HEK293 (cell line): ENCODE data around the gene USP6NL.

Source experiments
- CTCF ChIA-PET: fragments of 350-600 bp; formaldehyde crosslinking; extraction: SDS; loops from one replicate; lab custom pipeline; 2021; ENCODE audit warnings: antibody characterized with exemption; lab: Yijun Ruan, JAX
- POLR2A ChIA-PET: fragments of 300-600 bp; formaldehyde crosslinking; extraction: SDS; loops from one replicate; lab custom pipeline; 2020; ENCODE audit warnings: antibody characterized with exemption, inconsistent platforms; lab: Yijun Ruan, JAX
- H3K27ac ChIP-seq: fragments of 200-500 bp; sonication (Bioruptor generic); 2 replicates; pipeline ENCODE4 v1.5.1; 2014; ENCODE audit warnings: low read depth, low read length, control low read depth, inconsistent platforms; ENCODE audit errors: extremely low read depth
- H3K36me3 ChIP-seq, 2 experiments: fragments of 200-500 bp in 1 of 2; sonication (Bioruptor generic) in 1 of 2; 1 replicate in 1 of 2; 2 replicates in 1 of 2; pipeline ENCODE4 v1.5.1; 2014 to 2017; ENCODE audit warnings: inconsistent platforms in 2 of 2, low read length in 2 of 2; ENCODE audit not compliant: control insufficient read depth in 2 of 2, insufficient read depth in 1 of 2
- H3K4me1 ChIP-seq: fragments of 200-500 bp; sonication (Bioruptor generic); 2 replicates; pipeline ENCODE4 v1.5.1; 2014; ENCODE audit warnings: mild to moderate bottlenecking, low read length, inconsistent platforms; ENCODE audit not compliant: control insufficient read depth, insufficient read depth
- H3K4me3 ChIP-seq: 2 replicates; pipeline ENCODE4 v1.5.1; 2011; ENCODE audit warnings: low read depth, mild to moderate bottlenecking, control low read depth, low read length, moderate library complexity
- H3K9me3 ChIP-seq: fragments of 200-500 bp; sonication (Bioruptor generic); 2 replicates; pipeline ENCODE4 v1.5.1; 2014; ENCODE audit warnings: low read depth, low read length, inconsistent platforms; ENCODE audit not compliant: control insufficient read depth, insufficient read depth
- GLI4 ChIP-seq: fragments of 450-650 bp; formaldehyde crosslinking; IDR thresholded peaks from 2 replicates; pipeline ENCODE4 v1.5.1; 2016; ENCODE audit warnings: missing biosample characterization, missing genetic modification characterization
- HOXC10 ChIP-seq: sonication (generic); formaldehyde crosslinking; IDR thresholded peaks from 2 replicates; pipeline ENCODE4 v1.8.1; 2023; ENCODE audit warnings: mild to moderate bottlenecking, missing genetic modification reagents
- SCRT1 ChIP-seq: fragments of 450-650 bp; formaldehyde crosslinking; IDR thresholded peaks from 2 replicates; pipeline ENCODE4 v1.5.1; 2016; ENCODE audit warnings: missing biosample characterization, missing genetic modification characterization, borderline replicate concordance
- SCRT2 ChIP-seq: fragments of 450-650 bp; formaldehyde crosslinking; IDR thresholded peaks from 2 replicates; pipeline ENCODE4 v1.5.1; 2016; ENCODE audit warnings: missing biosample characterization, missing genetic modification characterization
- SETDB1 ChIP-seq: IDR thresholded peaks from one replicate; pipeline ENCODE4 v1.6.1; 2017; ENCODE audit warnings: mild to moderate bottlenecking, low read length, moderate library complexity, mixed read lengths; ENCODE audit not compliant: insufficient read length
- ZNF132 ChIP-seq: fragments of 450-650 bp; formaldehyde crosslinking; IDR thresholded peaks from 2 replicates; pipeline ENCODE4 v1.5.1; 2017; ENCODE audit warnings: missing biosample characterization, missing genetic modification characterization, borderline replicate concordance
- ZNF23 ChIP-seq: fragments of 450-650 bp; formaldehyde crosslinking; IDR thresholded peaks from 2 replicates; pipeline ENCODE4 v1.5.1; 2016; ENCODE audit warnings: missing biosample characterization, missing genetic modification characterization, borderline replicate concordance
- ZNF391 ChIP-seq: fragments of 450-650 bp; formaldehyde crosslinking; IDR thresholded peaks from 2 replicates; pipeline ENCODE4 v1.5.1; 2016; ENCODE audit warnings: low read depth, missing biosample characterization, missing genetic modification characterization, borderline replicate concordance
- ZNF416 ChIP-seq: fragments of 450-650 bp; formaldehyde crosslinking; IDR thresholded peaks from 2 replicates; pipeline ENCODE4 v1.5.1; 2016; ENCODE audit warnings: missing biosample characterization, missing genetic modification characterization
- ZNF48 ChIP-seq: fragments of 450-650 bp; formaldehyde crosslinking; IDR thresholded peaks from 2 replicates; pipeline ENCODE4 v1.5.1; 2016; ENCODE audit warnings: missing biosample characterization, missing genetic modification characterization
- ZNF501 ChIP-seq: fragments of 450-650 bp; formaldehyde crosslinking; IDR thresholded peaks from 2 replicates; pipeline ENCODE4 v1.5.1; 2016; ENCODE audit warnings: missing biosample characterization, missing genetic modification characterization
- ZNF544 ChIP-seq: fragments of 450-650 bp; formaldehyde crosslinking; IDR thresholded peaks from 2 replicates; pipeline ENCODE4 v1.5.0; 2017; ENCODE audit warnings: missing biosample characterization, missing genetic modification characterization
- ZNF560 ChIP-seq: fragments of 450-650 bp; formaldehyde crosslinking; IDR thresholded peaks from 2 replicates; pipeline ENCODE4 v1.5.1; 2017; ENCODE audit warnings: missing biosample characterization, missing genetic modification characterization, borderline replicate concordance
- ZNF561 ChIP-seq: fragments of 450-650 bp; IDR thresholded peaks from 2 replicates; pipeline ENCODE4 v1.5.1; 2018; ENCODE audit warnings: missing biosample characterization, missing genetic modification characterization, borderline replicate concordance
- ZNF596 ChIP-seq: fragments of 450-650 bp; IDR thresholded peaks from 2 replicates; pipeline ENCODE4 v1.5.0; 2018; ENCODE audit warnings: missing biosample characterization, mild to moderate bottlenecking, missing genetic modification characterization, moderate library complexity
- ZNF610 ChIP-seq: fragments of 450-650 bp; formaldehyde crosslinking; IDR thresholded peaks from 2 replicates; pipeline ENCODE4 v1.5.1; 2016; ENCODE audit warnings: missing biosample characterization, missing genetic modification characterization, borderline replicate concordance
- ZNF776 ChIP-seq: fragments of 450-650 bp; formaldehyde crosslinking; IDR thresholded peaks from 2 replicates; pipeline ENCODE4 v1.5.0; 2017; ENCODE audit warnings: missing biosample characterization, missing genetic modification characterization, borderline replicate concordance
- ZSCAN16 ChIP-seq: fragments of 450-650 bp; formaldehyde crosslinking; IDR thresholded peaks from 2 replicates; pipeline ENCODE4 v1.5.1; 2016; ENCODE audit warnings: missing biosample characterization, missing genetic modification characterization
- TF ChIP-seq, protein P1 (sequence below): fragments of 450-650 bp; formaldehyde crosslinking; IDR thresholded peaks from 2 replicates; pipeline ENCODE4 v1.5.1; 2016; ENCODE audit warnings: missing biosample characterization, missing genetic modification characterization

The USP6NL gene

DNA sequence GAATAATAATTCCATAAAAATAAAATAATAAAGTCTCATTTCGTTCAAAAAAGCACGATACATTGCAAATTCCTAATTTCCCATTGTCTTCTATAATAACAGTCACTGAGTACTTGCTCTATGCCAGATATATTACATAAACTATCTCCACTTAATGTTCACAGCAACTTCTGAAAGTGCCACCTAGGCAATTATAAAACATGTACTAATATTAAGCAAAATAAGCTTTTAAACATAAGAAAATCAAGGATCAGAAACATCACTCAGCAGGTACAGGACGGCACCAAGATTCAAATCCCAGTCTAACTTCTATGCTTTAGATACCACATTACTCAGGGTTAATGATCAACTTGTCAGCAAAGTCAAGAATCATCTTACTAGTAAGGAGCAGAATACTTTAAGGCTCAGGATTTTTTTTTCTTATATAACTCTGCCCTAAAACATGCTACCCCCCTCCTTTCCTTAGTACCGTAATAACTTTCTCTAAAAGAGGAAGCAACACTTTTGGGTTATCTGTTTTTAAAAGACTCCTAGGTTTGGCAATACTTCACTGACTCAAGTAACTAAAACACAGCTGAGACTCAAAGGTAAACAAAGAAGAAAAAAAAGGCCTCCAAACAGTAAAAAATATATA lies 51.3 kb downstream of the USP6NL start (continued):
- no peak for TF ChIP-seq ZNF776 (tag by site-specific recombination)
- no peak for TF ChIP-seq ZNF610
- TF ChIP-seq, protein P1, sequence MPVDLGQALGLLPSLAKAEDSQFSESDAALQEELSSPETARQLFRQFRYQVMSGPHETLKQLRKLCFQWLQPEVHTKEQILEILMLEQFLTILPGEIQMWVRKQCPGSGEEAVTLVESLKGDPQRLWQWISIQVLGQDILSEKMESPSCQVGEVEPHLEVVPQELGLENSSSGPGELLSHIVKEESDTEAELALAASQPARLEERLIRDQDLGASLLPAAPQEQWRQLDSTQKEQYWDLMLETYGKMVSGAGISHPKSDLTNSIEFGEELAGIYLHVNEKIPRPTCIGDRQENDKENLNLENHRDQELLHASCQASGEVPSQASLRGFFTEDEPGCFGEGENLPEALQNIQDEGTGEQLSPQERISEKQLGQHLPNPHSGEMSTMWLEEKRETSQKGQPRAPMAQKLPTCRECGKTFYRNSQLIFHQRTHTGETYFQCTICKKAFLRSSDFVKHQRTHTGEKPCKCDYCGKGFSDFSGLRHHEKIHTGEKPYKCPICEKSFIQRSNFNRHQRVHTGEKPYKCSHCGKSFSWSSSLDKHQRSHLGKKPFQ (tag by site-specific recombination): no peak
- no peak for TF ChIP-seq ZNF544 (tag by site-specific recombination)

DNA sequence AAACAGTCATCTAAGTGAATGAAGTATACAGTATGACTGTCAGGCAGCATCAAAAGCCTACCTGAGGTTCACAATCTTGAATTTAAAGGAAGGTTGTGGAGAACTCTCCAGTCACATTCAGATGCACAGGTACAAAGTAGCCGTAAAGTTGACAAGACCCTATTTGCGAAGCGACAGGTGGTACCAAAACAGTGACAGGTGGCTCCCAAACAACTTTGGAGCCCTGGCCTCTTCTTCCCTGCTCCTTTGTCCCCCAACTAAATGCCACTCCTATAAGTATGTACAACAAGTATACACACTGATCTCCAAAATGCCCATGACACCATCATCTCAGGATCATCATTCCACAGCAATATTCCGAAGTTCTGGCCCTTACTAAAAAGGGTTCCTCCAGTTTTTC lies 53.5 kb downstream of the USP6NL start:
- Histone ChIP-seq H3K36me3 (no peaks in the 10 kb centered on the region), H3K9me3 (no peaks in the 10 kb centered on the region), H3K4me3 (no peak overlapping the region), H3K4me1 (no peaks in the 10 kb centered on the region)
- CTCF ChIA-PET: no interaction called here
- POLR2A ChIA-PET: no interaction called here
- TF ChIP-seq SCRT1 (tag by site-specific recombination) (peak; percentile 85), ZNF610 (no peak), ZNF391 (tag by site-specific recombination) (no peak), ZNF416 (tag by site-specific recombination) (no peak), ZNF596 (no peak), ZNF561 (tag by site-specific recombination) (no peak), SCRT2 (tag by site-specific recombination) (peak; percentile 87)
- TF ChIP-seq, protein P1 (tag by site-specific recombination): no peak
- TF ChIP-seq, all 188 proteins: peak for 2
- no peak overlapping the region for H3K27ac ChIP-seq

DNA sequence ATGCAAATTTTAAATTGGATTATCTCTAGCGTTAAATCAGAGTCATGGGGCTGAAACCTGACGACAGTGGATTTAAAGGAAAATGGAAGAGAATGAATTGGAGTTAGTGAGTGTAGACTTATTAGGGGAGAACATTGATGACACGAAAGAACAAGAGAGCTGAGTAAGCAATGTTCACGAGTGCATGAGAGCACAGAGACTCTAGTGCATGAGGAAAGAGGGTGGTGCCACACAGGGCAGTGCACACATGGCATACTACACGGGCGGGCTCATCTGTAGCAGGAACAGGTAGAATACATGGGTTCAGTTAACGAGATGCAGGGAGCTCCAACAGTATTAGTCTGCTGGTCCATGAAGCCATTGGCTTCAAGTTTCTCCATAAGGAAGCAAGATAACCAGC lies 53.9 kb downstream of the USP6NL start:
- Histone ChIP-seq H3K4me1 (no peaks in the 10 kb centered on the region), H3K27ac (no peak overlapping the region)
- POLR2A ChIA-PET: no interaction called here

DNA sequence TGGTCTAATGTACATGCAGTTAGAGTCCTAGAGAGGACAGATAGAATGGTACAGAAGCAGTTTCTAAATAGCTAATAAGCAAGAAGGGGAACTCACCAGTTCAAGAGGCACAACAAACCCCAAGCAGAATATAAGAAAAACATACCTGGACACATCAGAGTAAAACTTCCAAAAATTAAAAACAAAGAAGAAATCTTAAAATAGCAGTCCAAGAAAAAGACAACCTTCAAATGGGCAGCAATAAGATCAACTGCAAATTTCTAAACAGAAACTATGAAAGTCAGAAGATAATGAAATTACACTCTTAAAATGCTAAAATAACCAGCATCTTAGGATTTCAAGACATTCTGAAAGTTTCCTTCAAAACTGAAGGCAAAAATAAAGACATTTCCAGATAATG lies 55.9 kb downstream of the USP6NL start:
- Histone ChIP-seq H3K27ac (no peak overlapping the region), H3K4me3 (no peak overlapping the region)
- CTCF ChIA-PET: interaction anchor here (0.7 kb wide), 1 partner anchor 33 kb away, joined by 3 read pairs; no protein-coding TSS in a partner anchor

More for the DNA sequence above, 53.9 kb downstream of the USP6NL start:
- TF ChIP-seq ZNF23 (tag by site-specific recombination) (no peak), ZNF560 (no peak), ZNF48 (no peak), ZSCAN16 (tag by site-specific recombination) (no peak), ZNF596 (no peak), HOXC10 (CRISPR knock-in tag) (no peak), ZNF132 (tag by site-specific recombination) (no peak)
- H3K36me3 ChIP-seq: no peaks in the 10 kb centered on the region
- CTCF ChIA-PET: no interaction called here
- no peaks in the 10 kb centered on the region for H3K9me3 ChIP-seq
- H3K4me3 ChIP-seq: no peak overlapping the region

More for the DNA sequence above, 55.9 kb downstream of the USP6NL start:
- Histone ChIP-seq H3K4me1 (peaks cover 3% of the 10 kb centered on the region; the same call in 1 of the 2 replicates), H3K36me3 (no peaks in the 10 kb centered on the region), H3K9me3 (no peaks in the 10 kb centered on the region)
- POLR2A ChIA-PET: no interaction called here
- no peak for TF ChIP-seq GLI4 (tag by site-specific recombination)
- peak; percentile 49 for TF ChIP-seq SETDB1
- no peak for TF ChIP-seq ZNF501
